HG03558 (cell line): Measurements from ENCODE around the gene CD96.

Experiments
- ATAC-seq: cut with Tn5 transposase; IDR thresholded peaks from one replicate; pipeline ENCODE4 v1.9.1; 2021; ENCODE audit warnings: moderate number of reproducible peaks; ENCODE audit not compliant: unreplicated experiment; ENCODE audit errors: extremely low read depth

The CD96 gene

GRCh38 chr3:111701292-111701906, 159.4 kb downstream of the CD96 start:
- ATAC-seq: no peak
